Panc1 (cell line): Measurements from ENCODE around the gene SNCB. TPM values are rescaled to one million over a fixed set of nuclear protein-coding genes. Genes with fewer than 3 reads are reported as not detected.
A peak's percentile ranks its signal among the peaks of the same experiment; 100 is the strongest.

Experiments used
- ATAC-seq: fragments of 200-7000 bp; cut with Tn5 transposase; 2 replicates; pipeline ENCODE4 v1.9.1; 2020; ENCODE audit warnings: mild to moderate bottlenecking, moderate library complexity
- BruUV-seq: library from RNA; stranded (reverse); fragments of 400-500 nt; replicated peaks from 2 replicates; lab custom pipeline; 2021; lab: Mats Ljungman, UMichigan
- CTCF ChIA-PET: fragments of 300-600 bp; sonication (Branson Sonifier 250); formaldehyde crosslinking; loops from one replicate; lab custom pipeline; 2022; ENCODE audit warnings: antibody characterized with exemption; lab: Charles Lee
- POLR2A ChIA-PET: fragments of 300-600 bp; sonication (Branson Sonifier 250); formaldehyde crosslinking; loops from one replicate; lab custom pipeline; 2022; ENCODE audit warnings: antibody characterized with exemption; lab: Charles Lee
- DNase-seq: peaks from one replicate; pipeline ENCODE4 v3.0.0-alpha.2; 2010; ENCODE audit warnings: low read depth, low spot score
- H3K27ac ChIP-seq: 2 replicates; pipeline ENCODE4 v1.5.1; 2011; ENCODE audit warnings: mild to moderate bottlenecking, low read length, inconsistent platforms
- H3K27me3 ChIP-seq: fragments of 200-500 bp; sonication (Bioruptor generic); 2 replicates; pipeline ENCODE4 v1.6.0; 2014; ENCODE audit warnings: low read length, inconsistent platforms; ENCODE audit not compliant: control insufficient read depth, insufficient read depth
- H3K36me3 ChIP-seq: fragments of 200-500 bp; sonication (Bioruptor generic); 2 replicates; pipeline ENCODE4 v1.5.1; 2014; ENCODE audit warnings: inconsistent platforms, mild to moderate bottlenecking, low read length, moderate library complexity; ENCODE audit not compliant: control insufficient read depth, insufficient read depth
- H3K4me1 ChIP-seq: 2 replicates; pipeline ENCODE4 v1.5.1; 2011; ENCODE audit warnings: inconsistent platforms, mild to moderate bottlenecking, low read length, moderate library complexity; ENCODE audit not compliant: control insufficient read depth, insufficient read depth
- H3K4me3 ChIP-seq, 2 experiments: 2 replicates each; pipeline ENCODE4 v1.5.1; 2011 to 2012; ENCODE audit warnings: low read depth in 2 of 2, low read length in 2 of 2, mild to moderate bottlenecking in 2 of 2, inconsistent platforms in 1 of 2, moderate library complexity in 1 of 2
- H3K9me3 ChIP-seq: fragments of 200-500 bp; sonication (Bioruptor generic); 2 replicates; pipeline ENCODE4 v1.5.1; 2014; ENCODE audit warnings: low read depth, mild to moderate bottlenecking, inconsistent platforms, low read length, moderate library complexity; ENCODE audit not compliant: control insufficient read depth, insufficient read depth
- CTCF ChIP-seq: fragments of 450-650 bp; IDR thresholded peaks from 2 replicates; pipeline ENCODE4 v1.5.1; 2017; ENCODE audit warnings: mild to moderate bottlenecking
- POLR2AphosphoS5 ChIP-seq: IDR thresholded peaks from 2 replicates; pipeline ENCODE4 v1.6.1; 2012; ENCODE audit warnings: mild to moderate bottlenecking, low read depth, low read length, moderate library complexity
- REST ChIP-seq, 2 experiments: IDR thresholded peaks; 2 replicates each; pipeline ENCODE4 v1.6.1; 2011 to 2012; ENCODE audit warnings: low read depth in 2 of 2, control low read depth in 1 of 2, low read length in 1 of 2, mild to moderate bottlenecking in 1 of 2, moderate library complexity in 1 of 2; ENCODE audit not compliant: insufficient read depth in 1 of 2
- SIN3A ChIP-seq: IDR thresholded peaks from 2 replicates; pipeline ENCODE4 v1.6.1; 2012; ENCODE audit warnings: low read depth, mild to moderate bottlenecking, low read length, moderate library complexity, borderline replicate concordance; ENCODE audit not compliant: insufficient read depth
- TCF7L2 ChIP-seq: IDR thresholded peaks from 2 replicates; pipeline ENCODE4 v1.6.1; 2011; ENCODE audit warnings: mild to moderate bottlenecking, low read depth, low read length, inconsistent platforms
- in situ Hi-C: cut with HindIII; loops from 2 replicates; pipeline ENCODE4 v1.10.0; 2016; ENCODE audit warnings: low sequenced_read_pairs, low pct_unique_long_range_greater_than_20kb
- intact Hi-C: fragments of 100-400 bp; cut with micrococcal nuclease; formaldehyde crosslinking; loops from one replicate; pipeline ENCODE4 v1.10.0; 2022; ENCODE audit not compliant: unreplicated experiment
- total RNA-seq: library from RNA; stranded (reverse); gene quantifications from one replicate; pipeline ENCODE4 v1.2.1, GENCODE V29; 2021; ENCODE audit not compliant: unreplicated experiment

Gene SNCB
- total RNA-seq, 1 experiment from 2014 or later, result 0.77 TPM

- intact Hi-C loops (no loop called here), in situ Hi-C loops (no loop called here)
- no TSS peak for BruUV-seq
These were observed 11.1 kb downstream of the SNCB start for GRCh38 chr5:176619203-176619568.

GRCh38 chr5:176618783-176619182 lies 11.6 kb downstream of the SNCB start:
- no TSS peak for BruUV-seq
- ATAC-seq, result no peak
- no peak overlapping the region for H3K4me3 ChIP-seq
- H3K36me3 ChIP-seq, result no peaks in the 10 kb centered on the region
- no peaks in the 10 kb centered on the region for H3K27me3 ChIP-seq
- ChIA-PET CTCF (no interaction called here), POLR2A (interaction anchor here (0.5 kb wide), 1 partner anchor 168 kb away, joined by 3 read pairs; no protein-coding TSS in a partner anchor)
- no peak for DNase-seq
- H3K27ac ChIP-seq, result no peak overlapping the region
- H3K9me3 ChIP-seq, result no peaks in the 10 kb centered on the region
- no peak for TF ChIP-seq SIN3A
- TF ChIP-seq CTCF, result no peak
- TF ChIP-seq POLR2AphosphoS5, result no peak
- TF ChIP-seq TCF7L2, result no peak
- no peak for TF ChIP-seq REST (IDR thresholded peaks at IDR 0.05; ENCODE audit: insufficient read depth in 1 of 2, low read depth in 2 of 2, low read length in 1 of 2)
- in situ Hi-C loops, result no loop called here
- peaks cover 5% of the 10 kb centered on the region; the same call in 1 of the 2 replicates for H3K4me1 ChIP-seq
- intact Hi-C loops, result no loop called here

More at GRCh38 chr5:176619203-176619568, 11.1 kb downstream of the SNCB start:
- POLR2A ChIA-PET, result interaction anchor here (0.5 kb wide), 1 partner anchor 168 kb away, joined by 3 read pairs; no protein-coding TSS in a partner anchor
- H3K36me3 ChIP-seq, result no peaks in the 10 kb centered on the region
- DNase-seq (no peak), ATAC-seq (peak; percentile 76)
- peaks cover 5% of the 10 kb centered on the region; the same call in 1 of the 2 replicates for H3K4me1 ChIP-seq
- TF ChIP-seq TCF7L2 (no peak), REST (IDR thresholded peaks at IDR 0.05; ENCODE audit: insufficient read depth in 1 of 2, low read depth in 2 of 2, low read length in 1 of 2) (no peak), CTCF (no peak; the same call in 1 of the 2 replicates), POLR2AphosphoS5 (no peak), SIN3A (no peak)
- CTCF ChIA-PET, result no interaction called here
- H3K27ac ChIP-seq, result no peak overlapping the region
- no peaks in the 10 kb centered on the region for H3K27me3 ChIP-seq
- H3K9me3 ChIP-seq, result no peaks in the 10 kb centered on the region
- H3K4me3 ChIP-seq, result no peak overlapping the region
